HG02678 (cell line): ENCODE data around the gene HMGB4.

ENCODE experiments used
- ATAC-seq: cut with Tn5 transposase; IDR thresholded peaks from one replicate; pipeline ENCODE4 v1.9.1; 2021; ENCODE audit warnings: mild to moderate bottlenecking, moderate library complexity; ENCODE audit not compliant: unreplicated experiment

Gene HMGB4

DNA sequence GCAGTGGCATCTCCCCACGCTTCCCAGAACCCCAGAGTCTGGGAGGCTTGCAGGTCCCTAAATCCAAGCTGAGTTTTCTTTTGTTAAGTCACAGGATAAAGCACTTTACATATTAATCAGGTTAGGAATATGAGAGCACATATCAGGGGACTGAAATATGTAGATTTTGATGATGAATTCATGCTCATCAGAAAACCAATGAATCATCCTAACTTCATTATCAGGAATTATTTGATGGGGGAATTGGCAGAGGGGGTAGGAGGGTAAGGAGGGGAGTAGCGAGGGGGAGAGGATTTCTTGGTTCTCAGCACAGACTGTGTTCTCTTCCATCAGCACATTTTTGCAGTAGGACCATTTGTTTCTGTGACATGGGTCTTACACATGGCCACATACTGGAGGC, 32.1 kb downstream of the HMGB4 start:
- ATAC-seq, result no peak

DNA sequence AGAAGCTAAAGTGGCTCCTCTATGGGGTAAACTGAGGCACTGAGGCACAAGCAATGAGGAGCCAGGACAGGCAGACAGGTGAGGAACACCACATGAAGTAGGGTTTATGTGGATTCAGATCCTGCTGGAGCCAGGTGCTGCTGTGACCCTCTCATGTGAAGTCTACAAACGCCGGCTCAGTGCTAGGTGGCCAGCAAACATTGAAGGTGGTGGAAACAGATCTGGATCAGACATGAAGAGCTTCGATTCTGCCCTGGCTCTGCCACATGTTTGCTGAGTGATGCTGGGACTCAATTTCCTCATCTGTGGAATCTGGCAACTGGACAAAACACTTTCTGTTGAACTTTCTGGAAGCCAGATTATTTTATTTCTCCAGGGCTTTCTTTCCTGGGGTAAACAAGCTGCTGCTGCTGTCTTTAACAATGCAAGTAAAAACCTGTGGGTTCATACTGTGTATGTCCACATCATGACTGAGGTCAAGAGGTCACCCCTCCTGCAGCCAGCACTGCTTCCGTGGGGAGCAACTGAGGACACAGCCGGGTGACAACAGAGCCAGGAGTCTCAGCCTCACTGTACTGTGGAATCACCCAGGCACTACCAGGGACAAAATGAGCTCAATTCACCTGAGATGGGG, 33.3 kb downstream of the HMGB4 start:
- ATAC-seq, result no peak

DNA sequence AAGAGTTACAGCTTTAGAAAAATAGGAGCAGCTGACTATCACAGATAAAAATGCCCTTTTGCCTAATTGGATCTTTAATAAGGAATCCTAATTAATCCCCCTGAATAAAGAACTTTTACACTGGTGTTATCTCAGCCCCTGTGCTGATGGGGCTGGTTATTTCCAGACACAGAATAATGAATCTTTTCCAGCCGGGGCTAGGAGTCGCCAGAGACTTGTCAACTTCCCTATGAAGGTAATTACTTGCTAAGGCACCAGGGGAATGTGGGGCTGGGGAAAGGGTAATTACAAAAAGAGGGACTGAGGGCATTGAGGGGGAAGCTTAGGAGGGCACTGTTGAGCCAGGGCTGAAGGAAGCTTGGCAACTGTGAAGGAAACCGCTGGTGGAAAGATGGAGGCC, 34.5 kb downstream of the HMGB4 start:
- no peak for ATAC-seq

DNA sequence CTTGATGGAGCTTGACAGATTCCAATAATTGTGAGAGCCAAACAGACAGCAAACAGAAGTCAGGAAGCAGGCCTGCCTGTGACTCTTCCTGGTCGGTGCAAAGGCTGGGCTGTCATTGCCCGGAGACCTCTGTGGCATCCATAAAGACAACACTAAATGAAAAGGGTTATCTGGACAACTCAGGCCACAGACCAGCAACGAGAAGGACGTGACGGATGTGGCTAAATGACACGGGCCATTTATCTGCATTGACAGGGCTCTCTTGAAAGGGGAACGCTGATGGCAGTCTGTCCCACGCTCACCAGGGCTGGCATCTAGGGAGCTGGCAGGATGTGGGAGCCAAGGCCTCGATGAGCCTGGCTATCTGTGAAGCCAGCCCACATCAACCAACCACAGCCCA, 35.0 kb downstream of the HMGB4 start:
- ATAC-seq, result no peak

DNA sequence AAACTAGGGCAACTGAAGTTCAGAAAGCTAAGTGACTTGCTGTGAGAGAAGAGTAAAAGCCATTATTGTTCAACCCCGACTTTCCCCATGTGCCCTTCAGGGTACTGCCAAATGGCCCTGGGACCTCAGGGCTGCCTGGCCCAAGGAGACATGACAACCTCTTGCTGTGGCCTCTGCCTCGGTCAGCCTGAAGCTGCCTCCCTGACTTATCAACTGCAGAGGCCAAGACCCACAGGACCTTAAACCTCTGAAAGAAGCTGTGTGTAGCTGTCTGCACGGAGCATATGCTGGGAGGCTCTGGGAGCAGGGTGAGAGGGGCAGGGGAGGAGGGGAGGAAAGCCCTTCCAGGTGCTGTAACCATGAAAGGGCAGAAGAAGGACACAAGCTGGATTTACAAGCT, 35.9 kb downstream of the HMGB4 start:
- no peak for ATAC-seq

DNA sequence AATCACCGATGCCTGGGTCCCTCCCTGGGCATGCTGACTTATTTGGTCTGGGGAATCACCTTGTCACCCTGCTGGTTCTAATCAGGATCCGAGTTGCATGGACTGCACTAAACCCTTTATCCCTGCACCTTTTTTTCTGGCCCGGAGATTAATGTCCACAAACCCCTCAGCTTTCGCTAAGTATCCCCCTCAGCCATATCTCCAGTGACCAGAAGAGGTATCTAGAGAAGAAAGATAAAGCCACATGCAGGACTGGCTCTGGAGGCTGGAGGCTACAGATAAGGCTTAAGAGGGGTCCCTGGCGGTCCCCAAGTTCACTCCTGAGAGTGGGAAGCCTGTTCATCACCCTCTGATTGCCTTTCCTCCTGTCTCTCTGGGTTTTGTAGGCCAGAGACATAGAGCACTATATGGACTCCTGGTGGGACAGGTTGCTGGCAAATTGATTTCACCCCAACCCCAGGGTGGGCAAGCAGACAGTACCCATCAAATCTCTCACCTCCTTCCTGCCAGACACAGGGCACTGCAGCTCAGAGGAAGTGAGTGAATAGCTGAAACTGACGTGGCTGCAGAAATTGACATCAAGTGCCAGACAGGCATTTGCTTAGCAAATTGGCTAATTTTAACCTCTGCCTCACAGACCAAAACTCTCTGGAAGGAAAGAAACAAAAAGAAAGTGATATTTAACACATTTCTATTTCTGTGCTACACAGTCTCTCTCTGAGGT, 38.8 kb downstream of the HMGB4 start:
- peak; percentile 83 for ATAC-seq

DNA sequence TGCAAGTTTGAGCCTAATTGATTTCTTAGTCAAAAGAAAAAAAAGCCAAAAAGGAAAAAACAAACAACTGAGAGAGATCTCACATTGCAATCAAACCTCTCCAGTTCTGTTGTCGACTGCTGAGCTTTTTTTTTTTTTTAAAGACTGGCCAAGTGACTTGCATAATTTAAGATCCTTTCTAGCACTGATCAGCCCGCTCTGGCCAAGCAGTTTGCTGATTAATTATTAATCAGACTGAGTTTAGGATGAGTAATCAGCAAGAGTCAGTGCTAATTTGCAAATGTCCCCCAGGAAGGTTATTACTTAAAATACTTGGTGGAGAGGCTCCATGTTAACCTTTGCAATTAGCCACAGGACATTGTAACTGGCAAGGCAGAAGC, 39.3 kb downstream of the HMGB4 start:
- peak; percentile 61 for ATAC-seq

DNA sequence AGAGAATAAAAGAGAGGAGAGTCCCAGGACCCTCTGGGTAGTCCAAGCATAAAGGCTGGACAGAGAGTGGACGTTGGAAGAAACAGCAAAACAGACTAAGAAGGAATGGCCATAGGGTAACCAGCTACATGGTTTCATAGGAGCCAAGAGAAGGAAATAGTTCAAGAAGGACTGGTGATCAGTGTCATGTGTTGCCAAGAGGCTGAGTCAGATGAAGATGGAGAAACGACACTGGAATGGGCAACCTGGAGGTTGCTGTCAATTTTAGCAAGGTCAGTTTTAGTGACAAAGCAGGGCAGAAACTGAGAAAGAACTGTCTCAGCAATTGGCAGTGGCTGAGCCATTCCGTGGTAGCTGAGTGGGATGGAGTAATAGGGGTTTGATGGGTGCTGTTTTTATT, 41.4 kb downstream of the HMGB4 start:
- no peak for ATAC-seq

DNA sequence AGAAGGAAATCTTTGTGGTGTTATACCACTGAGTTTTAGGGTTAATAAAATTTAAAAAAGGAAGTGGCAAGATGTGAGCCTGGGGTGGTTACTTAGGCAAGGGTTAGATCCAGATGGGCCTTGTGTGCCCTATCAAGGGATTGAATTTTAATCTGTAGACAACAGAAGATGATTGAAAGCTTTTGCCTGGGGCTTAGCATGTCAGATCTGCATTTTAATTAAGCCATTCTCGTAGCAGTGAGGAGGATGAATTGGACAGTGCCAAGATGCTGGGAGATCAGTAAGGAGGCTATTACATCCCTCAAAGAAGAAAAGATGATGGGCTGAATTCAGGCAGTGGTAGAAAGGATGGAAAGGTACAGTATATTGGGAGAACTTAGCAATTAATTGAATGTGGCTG, 42.3 kb downstream of the HMGB4 start:
- no peak for ATAC-seq

DNA sequence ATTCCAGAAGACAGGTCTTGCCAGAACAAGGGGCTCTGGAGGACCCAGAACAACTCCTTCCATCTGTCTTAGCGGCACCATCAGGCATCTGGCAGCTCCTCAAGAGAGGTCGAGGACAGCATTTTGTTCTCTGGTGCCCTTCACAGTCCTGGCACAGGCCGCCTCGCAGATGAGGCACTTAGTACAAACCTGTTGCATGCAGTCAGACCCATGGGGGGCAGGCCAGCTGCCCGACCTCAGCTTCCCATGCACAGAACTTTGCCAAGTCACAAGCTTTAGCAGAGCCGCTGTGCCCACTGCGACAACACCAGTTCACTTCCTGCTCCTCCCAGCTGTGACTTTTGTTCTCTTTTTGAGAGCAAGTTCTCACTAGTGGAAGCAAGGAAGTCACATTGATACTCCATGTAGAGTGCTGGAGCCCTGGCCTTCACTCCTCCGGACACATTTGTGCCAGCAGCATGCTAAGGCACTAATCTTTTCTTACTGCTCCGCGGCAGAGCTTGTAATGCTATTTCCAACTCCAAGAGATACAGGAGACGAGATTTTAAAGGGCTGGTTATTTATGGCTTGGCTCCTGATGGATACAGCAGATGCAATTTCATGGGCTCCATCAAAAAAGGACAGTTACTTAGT, 44.6 kb downstream of the HMGB4 start:
- ATAC-seq, result no peak
